Fibroblast of lung (primary cell): ENCODE data around the gene F13A1.

Experiments used
- CTCF ChIP-seq, 2 donors: IDR thresholded peaks in 1 of 2; conservative IDR thresholded peaks in 1 of 2; 1 replicate in 1 of 2; 2 replicates in 1 of 2; pipeline ENCODE4 v1.5.1; 2011 to 2012; ENCODE audit warnings: low read length in 2 of 2, control low read depth in 1 of 2, inconsistent platforms in 1 of 2, low read depth in 1 of 2, mild to moderate bottlenecking in 1 of 2
- EZH2 ChIP-seq: IDR thresholded peaks from 2 replicates; pipeline ENCODE4 v1.5.1; 2012; ENCODE audit warnings: low read length, control low read depth, mild to moderate bottlenecking; ENCODE audit errors: missing control alignments

GRCh38 chr6:6224933-6225486 lies 95.5 kb downstream of the F13A1 start:
- TF ChIP-seq EZH2 (no peak), CTCF (conservative IDR thresholded peaks at IDR 0.05 in 1 of 2, IDR thresholded peaks at IDR 0.05 in 1 of 2; ENCODE audit: low read depth in 1 of 2, low read length in 2 of 2) (no peak)
